Stimulated activated CD8-positive, alpha-beta memory T cell treated with anti-CD3 and anti-CD28 coated beads, Interleukin-12 subunit alpha, Interleukin-12 subunit beta, amount 100 ng/mL, for 4 hours (primary cell): ENCODE data around the gene TMEM208.

Experiments used
- DNase-seq: peaks from one replicate; pipeline ENCODE4 v3.0.0-alpha.2; 2020; ENCODE audit warnings: low read depth

TMEM208 gene

GRCh38 chr16:67191995-67192681 is 34.8 kb upstream of the TMEM208 start, which contains the start of gene E2F4:
TSS of gene E2F4 (plus strand) at chr16:67192155. CDS start at chr16:67192228, 73 bp downstream.
- DNase-seq, result peak; percentile 76

- DNase-seq, result no peak
Observed at GRCh38 chr16:67192781-67193361, 34.1 kb upstream of the TMEM208 start.

GRCh38 chr16:67193536-67193935 is 33.4 kb upstream of the TMEM208 start:
- no peak for DNase-seq

GRCh38 chr16:67194260-67194659 is 32.7 kb upstream of the TMEM208 start:
- no peak for DNase-seq

GRCh38 chr16:67195676-67196075 is 31.3 kb upstream of the TMEM208 start:
- DNase-seq, result no peak

- DNase-seq, result no peak
Observed at GRCh38 chr16:67196881-67197280, 30.0 kb upstream of the TMEM208 start.

GRCh38 chr16:67197704-67198103 is 29.2 kb upstream of the TMEM208 start:
- DNase-seq, result no peak

- no peak for DNase-seq
Observed at GRCh38 chr16:67198238-67198734, 28.6 kb upstream of the TMEM208 start.

GRCh38 chr16:67199011-67199807 is 27.7 kb upstream of the TMEM208 start, which contains the start of gene ELMO3:
TSS of gene ELMO3 (plus strand) at chr16:67199131. CDS start at chr16:67199327, 196 bp downstream.
- no peak for DNase-seq

GRCh38 chr16:67199808-67200198 is 27.1 kb upstream of the TMEM208 start:
- no peak for DNase-seq

- no peak for DNase-seq
Observed at GRCh38 chr16:67200491-67200890, 26.4 kb upstream of the TMEM208 start.

- no peak for DNase-seq
Observed at GRCh38 chr16:67201411-67202345, 25.3 kb upstream of the TMEM208 start.

- DNase-seq, result no peak
Observed at GRCh38 chr16:67202426-67202825, 24.5 kb upstream of the TMEM208 start.

GRCh38 chr16:67202956-67203493 is 23.9 kb upstream of the TMEM208 start:
- DNase-seq, result no peak

GRCh38 chr16:67204076-67204475 is 22.9 kb upstream of the TMEM208 start:
- no peak for DNase-seq

- no peak for DNase-seq
Observed at GRCh38 chr16:67206129-67206837, 20.6 kb upstream of the TMEM208 start.

GRCh38 chr16:67206838-67207248 is 20.1 kb upstream of the TMEM208 start:
- no peak for DNase-seq

GRCh38 chr16:67207249-67208091 is 19.5 kb upstream of the TMEM208 start:
- DNase-seq, result no peak

- no peak for DNase-seq
Observed at GRCh38 chr16:67208154-67208896, 18.6 kb upstream of the TMEM208 start.
